Memory B cell (primary cell): Measurements from ENCODE around the gene ADSS2.
A peak's percentile ranks its signal among the peaks of the same experiment; 100 is the strongest.
"Not testable (repeated sequence)": the region's sequence is repeated elsewhere in the genome, so short reads cannot be mapped to it uniquely, and the experiment has no call there.

Source experiments
- ATAC-seq: fragments of 150-1000 bp; cut with Tn5 transposase; 2 replicates; pipeline ENCODE4 v1.10.0; 2021; ENCODE audit warnings: low read depth, mild to moderate bottlenecking, moderate library complexity
- DNase-seq, 2 donors: peaks; one replicate each; pipeline ENCODE4 v3.0.0; 2022; ENCODE audit warnings: low spot score in 2 of 2
- H3K27ac Mint-ChIP-seq: one replicate; pipeline ENCODE4 v1.8.0; 2022; ENCODE audit warnings: mild to moderate bottlenecking, moderate library complexity, mixed read lengths
- H3K27me3 Mint-ChIP-seq: one replicate; pipeline ENCODE4 v1.8.0; 2022; ENCODE audit warnings: mixed read lengths
- H3K36me3 Mint-ChIP-seq: one replicate; pipeline ENCODE4 v1.8.0; 2022; ENCODE audit warnings: mild to moderate bottlenecking, mixed read lengths
- H3K4me1 Mint-ChIP-seq: one replicate; pipeline ENCODE4 v1.8.0; 2022; ENCODE audit warnings: mixed read lengths
- H3K4me3 Mint-ChIP-seq: one replicate; pipeline ENCODE4 v1.8.0; 2022; ENCODE audit warnings: mild to moderate bottlenecking, moderate library complexity, mixed read lengths
- H3K9me3 Mint-ChIP-seq: one replicate; pipeline ENCODE4 v1.8.0; 2022; ENCODE audit warnings: mixed read lengths

Gene ADSS2

GRCh38 chr1:244451539-244451950, at the start of gene ADSS2:
ADSS2 (minus strand) TSS chr1:244451909; CDS start chr1:244451817, 92 bp downstream.
- H3K9me3 Mint-ChIP-seq, result peaks cover 2% of the 10 kb centered on the region
- no peak for ATAC-seq
- peak within 1 kb of the TSS; percentile 84 for H3K4me3 Mint-ChIP-seq
- peaks cover 26% of the 10 kb centered on the region for H3K4me1 Mint-ChIP-seq
- H3K27ac Mint-ChIP-seq, result peak within 1 kb of the TSS; percentile 83
- H3K27me3 Mint-ChIP-seq, result no peaks in the 10 kb centered on the region
- no peak for DNase-seq
- H3K36me3 Mint-ChIP-seq, result peaks cover 5% of the 10 kb centered on the region

- H3K9me3 Mint-ChIP-seq, ATAC-seq, H3K27me3 Mint-ChIP-seq, H3K36me3 Mint-ChIP-seq, H3K27ac Mint-ChIP-seq, DNase-seq, H3K4me3 Mint-ChIP-seq, H3K4me1 Mint-ChIP-seq: not testable (repeated sequence)
These were observed 48.8 kb upstream of the ADSS2 start for GRCh38 chr1:244500515-244500914.

GRCh38 chr1:244499484-244499883, 47.8 kb upstream of the ADSS2 start:
- DNase-seq, H3K4me1 Mint-ChIP-seq, H3K27ac Mint-ChIP-seq, H3K9me3 Mint-ChIP-seq, H3K27me3 Mint-ChIP-seq, H3K4me3 Mint-ChIP-seq, ATAC-seq, H3K36me3 Mint-ChIP-seq: not testable (repeated sequence)

GRCh38 chr1:244497805-244498204, 46.1 kb upstream of the ADSS2 start:
- ATAC-seq, result no peak
- H3K4me3 Mint-ChIP-seq, result no peak overlapping the region
- no peaks in the 10 kb centered on the region for H3K27me3 Mint-ChIP-seq
- H3K9me3 Mint-ChIP-seq, result no peaks in the 10 kb centered on the region
- H3K36me3 Mint-ChIP-seq, result peaks cover 4% of the 10 kb centered on the region
- H3K27ac Mint-ChIP-seq, result no peak overlapping the region
- DNase-seq, result no peak
- no peaks in the 10 kb centered on the region for H3K4me1 Mint-ChIP-seq

- no peaks in the 10 kb centered on the region for H3K27me3 Mint-ChIP-seq
- no peaks in the 10 kb centered on the region for H3K4me1 Mint-ChIP-seq
- H3K9me3 Mint-ChIP-seq, result no peaks in the 10 kb centered on the region
- no peak overlapping the region for H3K4me3 Mint-ChIP-seq
- no peak overlapping the region for H3K27ac Mint-ChIP-seq
- ATAC-seq, result no peak
- DNase-seq, result no peak
- H3K36me3 Mint-ChIP-seq, result peaks cover 3% of the 10 kb centered on the region
These were observed 44.5 kb upstream of the ADSS2 start for GRCh38 chr1:244496186-244496585.

- Mint-ChIP-seq H3K9me3 (no peaks in the 10 kb centered on the region), H3K4me1 (no peaks in the 10 kb centered on the region), H3K36me3 (peaks cover 4% of the 10 kb centered on the region), H3K27ac (no peak overlapping the region), H3K4me3 (no peak overlapping the region), H3K27me3 (no peaks in the 10 kb centered on the region)
- DNase-seq (no peak), ATAC-seq (no peak)
These were observed 42.9 kb upstream of the ADSS2 start for GRCh38 chr1:244494653-244495052.

GRCh38 chr1:244484971-244485370, 33.3 kb upstream of the ADSS2 start:
- H3K27ac Mint-ChIP-seq, H3K4me3 Mint-ChIP-seq, DNase-seq, ATAC-seq, H3K4me1 Mint-ChIP-seq, H3K9me3 Mint-ChIP-seq, H3K27me3 Mint-ChIP-seq: not testable (repeated sequence)
- peaks cover 27% of the 10 kb centered on the region for H3K36me3 Mint-ChIP-seq

GRCh38 chr1:244473059-244473605, 21.4 kb upstream of the ADSS2 start:
- Mint-ChIP-seq H3K27ac (no peak overlapping the region), H3K9me3 (peaks cover 4% of the 10 kb centered on the region), H3K27me3 (no peaks in the 10 kb centered on the region), H3K4me1 (no peaks in the 10 kb centered on the region), H3K4me3 (no peak overlapping the region), H3K36me3 (peaks cover 20% of the 10 kb centered on the region)
- ATAC-seq (no peak), DNase-seq (no peak)

GRCh38 chr1:244466724-244467123, 15.0 kb upstream of the ADSS2 start:
- H3K27me3 Mint-ChIP-seq, result no peaks in the 10 kb centered on the region
- ATAC-seq (no peak), DNase-seq (no peak)
- no peak overlapping the region for H3K27ac Mint-ChIP-seq
- peaks cover 2% of the 10 kb centered on the region for H3K9me3 Mint-ChIP-seq
- H3K36me3 Mint-ChIP-seq, result no peaks in the 10 kb centered on the region
- no peak overlapping the region for H3K4me3 Mint-ChIP-seq
- H3K4me1 Mint-ChIP-seq, result no peaks in the 10 kb centered on the region

GRCh38 chr1:244461245-244462071, 9.7 kb upstream of the ADSS2 start, which contains the start of gene CATSPERE:
CATSPERE (plus strand) TSS chr1:244461273; CDS start chr1:244461430, 157 bp downstream.
- Mint-ChIP-seq H3K36me3 (no peaks in the 10 kb centered on the region), H3K27ac (peak within 1 kb of the TSS; percentile 72), H3K4me1 (peaks cover 5% of the 10 kb centered on the region), H3K4me3 (peak within 1 kb of the TSS; percentile 82), H3K9me3 (no peaks in the 10 kb centered on the region), H3K27me3 (no peaks in the 10 kb centered on the region)
- DNase-seq (peak; percentile 62 to 78), ATAC-seq (peak; percentile 97)

GRCh38 chr1:244460197-244460596, 8.5 kb upstream of the ADSS2 start:
- Mint-ChIP-seq H3K9me3 (no peaks in the 10 kb centered on the region), H3K27me3 (no peaks in the 10 kb centered on the region), H3K4me1 (peaks cover 5% of the 10 kb centered on the region), H3K36me3 (no peaks in the 10 kb centered on the region), H3K27ac (no peak overlapping the region), H3K4me3 (peak overlapping the region; percentile 46)
- ATAC-seq, result no peak
- DNase-seq, result no peak

GRCh38 chr1:244458781-244459180, 7.1 kb upstream of the ADSS2 start:
- Mint-ChIP-seq H3K36me3 (no peaks in the 10 kb centered on the region), H3K9me3 (no peaks in the 10 kb centered on the region), H3K27ac (no peak overlapping the region), H3K4me3 (no peak overlapping the region), H3K4me1 (peaks cover 5% of the 10 kb centered on the region), H3K27me3 (no peaks in the 10 kb centered on the region)
- no peak for ATAC-seq
- DNase-seq, result no peak

- no peaks in the 10 kb centered on the region for H3K27me3 Mint-ChIP-seq
- H3K27ac Mint-ChIP-seq, result no peak overlapping the region
- no peak for ATAC-seq
- peaks cover 7% of the 10 kb centered on the region for H3K4me1 Mint-ChIP-seq
- DNase-seq, result no peak
- peaks cover 2% of the 10 kb centered on the region for H3K9me3 Mint-ChIP-seq
- H3K4me3 Mint-ChIP-seq, result no peak overlapping the region
- no peaks in the 10 kb centered on the region for H3K36me3 Mint-ChIP-seq
These were observed 4.9 kb upstream of the ADSS2 start for GRCh38 chr1:244456586-244456985.

GRCh38 chr1:244454412-244454811, 2.7 kb upstream of the ADSS2 start:
- ATAC-seq (no peak), DNase-seq (no peak)
- H3K4me1 Mint-ChIP-seq, result peaks cover 17% of the 10 kb centered on the region
- H3K36me3 Mint-ChIP-seq, result peaks cover under 1% of the 10 kb centered on the region
- no peaks in the 10 kb centered on the region for H3K27me3 Mint-ChIP-seq
- no peak overlapping the region for H3K27ac Mint-ChIP-seq
- no peak overlapping the region for H3K4me3 Mint-ChIP-seq
- H3K9me3 Mint-ChIP-seq, result peaks cover 2% of the 10 kb centered on the region
